ENCODE measurements around the gene IRX5. TPM values are rescaled to one million over a fixed set of nuclear protein-coding genes. Genes with fewer than 3 reads are reported as not detected.
A peak's percentile ranks its signal among the peaks of the same experiment; 100 is the strongest.

Gene IRX5
- total and polyA plus RNA-seq, 2 of the 8 experiments (the other 6 are each of a cell fraction or from before 2014, with no cell fraction given) = 0.48 to 0.56 TPM

GRCh38 chr16:54934481-54935265 lies 4.0 kb downstream of the IRX5 start:
- H3K9ac ChIP-seq (replicated peaks in 1 of 4; ENCODE audit: extremely low read depth in 1 of 4, low read depth in 3 of 4, low read length in 3 of 4) = no peak overlapping the region
- TF ChIP-seq CHD2 (IDR thresholded peaks at IDR 0.05; ENCODE audit: low read length) (no peak), CTBP2 (IDR thresholded peaks at IDR 0.05; ENCODE audit: borderline replicate concordance, insufficient read depth, insufficient read length, low read length) (peak; percentile 79), PHF8 (conservative IDR thresholded peaks at IDR 0.05; ENCODE audit: low read depth, low read length) (no peak), TBP (IDR thresholded peaks at IDR 0.05; ENCODE audit: low read depth, low read length) (no peak), CBX5 (IDR thresholded peaks at IDR 0.05; ENCODE audit: low read depth, low read length) (no peak), ASH2L (IDR thresholded peaks at IDR 0.05; ENCODE audit: low read length) (peak; percentile 44), KDM4A (IDR thresholded peaks at IDR 0.05; ENCODE audit: low read depth, low read length, severe bottlenecking) (no peak), SIX5 (IDR thresholded peaks at IDR 0.05; ENCODE audit: low read depth, low read length) (no peak), CREB1 (IDR thresholded peaks at IDR 0.05) (no peak), FOSL1 (IDR thresholded peaks at IDR 0.05; ENCODE audit: insufficient read depth, low read depth, low read length) (no peak), JUND (IDR thresholded peaks at IDR 0.05; ENCODE audit: low read length) (no peak), RNF2 (IDR thresholded peaks at IDR 0.05; ENCODE audit: borderline replicate concordance, low read depth, low read length, missing control alignments, poor library complexity, severe bottlenecking) (peak; percentile 72)

More at GRCh38 chr16:54934481-54935265, 4.0 kb downstream of the IRX5 start:
- Histone ChIP-seq H3K79me2 (ENCODE audit: control insufficient read depth in 1 of 2, insufficient read depth in 2 of 2, low read length in 2 of 2) (no peaks in the 10 kb centered on the region), H2BK20ac (ENCODE audit: low read length) (no peak overlapping the region), H4K8ac (ENCODE audit: extremely low read depth, insufficient read depth, low read length) (no peak overlapping the region), H3K4ac (replicated peaks; ENCODE audit: insufficient read length, low read depth, low read length) (no peak overlapping the region), H3K9me3 (ENCODE audit: insufficient read depth in 2 of 2, low read depth in 1 of 2, low read length in 1 of 2) (no peaks in the 10 kb centered on the region; a peak in 1 of 4 replicates), H4K91ac (replicated peaks; ENCODE audit: insufficient read length, low read length) (no peak overlapping the region), H3K27me3 (replicated peaks in 1 of 4; ENCODE audit: control insufficient read depth in 3 of 4, extremely low read depth in 1 of 4, insufficient read depth in 3 of 4, low read length in 3 of 4) (peaks cover 49 to 88% (median 79%) of the 10 kb centered on the region in 4 experiments), H3K4me2 (ENCODE audit: insufficient read depth in 1 of 2, low read depth in 2 of 2, low read length in 2 of 2) (peak overlapping the region; percentile 95 to 98), H2BK15ac (ENCODE audit: low read length) (0 out of 2 replicates have a peak overlapping the region, but pooled peaks have one; percentile 61), H3K27ac (ENCODE audit: low read depth, low read length) (no peak overlapping the region), H2BK5ac (ENCODE audit: low read depth, low read length) (no peak overlapping the region), H3K14ac (ENCODE audit: insufficient read length) (no peak overlapping the region), H3K36me3 (ENCODE audit: control insufficient read depth in 2 of 4, insufficient read depth in 4 of 4, low read length in 3 of 4) (peaks cover 0 to 2% (median 0%) of the 10 kb centered on the region in 4 experiments; a peak in 1 of 8 replicates), H4K5ac (ENCODE audit: insufficient read length, low read depth, low read length) (no peak overlapping the region), H2BK120ac (replicated peaks; ENCODE audit: low read depth, low read length) (no peak overlapping the region), H3K56ac (replicated peaks; ENCODE audit: insufficient read length, low read depth, low read length) (no peak overlapping the region), H3K18ac (ENCODE audit: extremely low read depth, low read length) (peak overlapping the region; percentile 7; the same call in 1 of the 2 replicates), H3K23me2 (ENCODE audit: low read depth, low read length) (peaks cover 23% of the 10 kb centered on the region), H4K20me1 (replicated peaks in 1 of 2; ENCODE audit: control insufficient read depth in 1 of 2, insufficient read depth in 2 of 2, low read length in 2 of 2) (peaks cover 6 to 8% of the 10 kb centered on the region in 2 experiments), H3K4me3 (ENCODE audit: extremely low read depth in 1 of 4, insufficient read depth in 2 of 4, low read depth in 3 of 4, low read length in 4 of 4) (peak overlapping the region; percentile 31 to 68 (median 34)), H3K4me1 (replicated peaks in 1 of 4; ENCODE audit: control insufficient read depth in 3 of 4, insufficient read depth in 4 of 4, low read length in 3 of 4) (peaks cover 0 to 45% (median 27%) of the 10 kb centered on the region in 4 experiments; a peak in 6 of 7 replicates), H2BK12ac (ENCODE audit: low read depth, low read length) (no peak overlapping the region), H3K23ac (ENCODE audit: insufficient read length) (no peak overlapping the region), H3K79me1 (ENCODE audit: low read depth, low read length) (no peaks in the 10 kb centered on the region), H2AFZ (ENCODE audit: low read length) (no peak overlapping the region), H2AK5ac (ENCODE audit: low read depth, low read length) (no peak overlapping the region)
- FAIRE-seq (no peak), DNase-seq (ENCODE audit: low read depth in 1 of 2, low spot score in 2 of 2) (peak in 1 of 2 experiments; percentile 75)
- 3% methylated on average over 24 of the region's 30 CpGs; no CpG with 5 or more reads in 1 of the 2 experiments for WGBS, 2 experiments (ENCODE audit: extremely low coverage in 1 of 2, insufficient coverage in 1 of 2, insufficient read length in 1 of 2, insufficient replicate concordance in 2 of 2, low coverage in 1 of 2, low lambda C conversion rate in 2 of 2, missing lambda C conversion rate in 1 of 2)
- POLR2A ChIA-PET (ENCODE audit: partially characterized antibody) = interaction anchor here (1.2 kb wide), 1 partner anchor 647 kb away, joined by 4 read pairs; the partner anchor contains the start of gene IRX3
- CTCF ChIA-PET (ENCODE audit: partially characterized antibody) = interaction anchor here (0.6 to 4.4 kb wide), 19 partner anchors 11 to 653 kb away, joined by 3 to 21 read pairs (median 4); partner anchors contain the start of gene IRX3

Data from H1 (cell line).